ENCODE data around the gene ZKSCAN5.

DNA sequence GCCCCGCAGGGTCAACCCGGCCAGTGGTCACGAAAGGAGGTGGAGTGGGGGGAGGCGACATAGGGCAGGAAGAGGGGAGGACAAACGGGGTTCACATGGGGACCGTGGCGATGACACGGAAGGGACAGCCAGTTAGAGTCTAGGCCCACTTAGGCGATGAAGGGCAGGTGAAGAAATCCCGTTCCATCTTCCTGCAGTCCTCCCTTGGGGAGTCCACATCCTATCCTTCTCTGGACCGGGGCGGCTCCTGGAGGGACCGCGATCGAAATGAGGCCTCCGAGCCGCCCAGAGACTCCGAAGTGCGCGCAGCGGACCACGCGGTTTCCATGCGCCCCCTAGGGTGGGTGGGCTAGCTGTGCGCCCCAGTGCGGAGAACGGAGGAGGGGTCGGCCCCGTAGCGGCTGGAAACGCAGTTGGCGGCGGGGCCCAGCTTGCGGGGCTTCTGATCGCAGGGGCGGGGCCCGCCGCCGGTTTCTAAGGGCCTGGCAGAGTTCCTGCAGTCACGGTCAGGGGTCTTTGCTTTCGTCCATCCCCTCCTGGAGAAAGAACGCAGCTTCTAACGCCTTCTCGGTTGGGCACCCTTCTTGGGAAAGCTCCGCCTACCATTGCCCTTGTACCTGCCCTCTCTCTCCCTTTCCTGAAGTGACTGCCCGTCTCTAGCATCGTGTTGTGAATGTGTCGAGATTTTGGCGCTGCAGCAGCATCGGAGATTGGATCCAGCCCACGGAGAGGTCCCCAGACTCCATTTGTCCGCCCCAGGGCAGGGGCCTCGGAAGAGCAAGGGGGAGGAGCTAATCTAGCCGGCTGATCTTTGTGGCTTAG is 75.7 kb downstream of the ZKSCAN5 start:
- TF ChIP-seq, protein P1, sequence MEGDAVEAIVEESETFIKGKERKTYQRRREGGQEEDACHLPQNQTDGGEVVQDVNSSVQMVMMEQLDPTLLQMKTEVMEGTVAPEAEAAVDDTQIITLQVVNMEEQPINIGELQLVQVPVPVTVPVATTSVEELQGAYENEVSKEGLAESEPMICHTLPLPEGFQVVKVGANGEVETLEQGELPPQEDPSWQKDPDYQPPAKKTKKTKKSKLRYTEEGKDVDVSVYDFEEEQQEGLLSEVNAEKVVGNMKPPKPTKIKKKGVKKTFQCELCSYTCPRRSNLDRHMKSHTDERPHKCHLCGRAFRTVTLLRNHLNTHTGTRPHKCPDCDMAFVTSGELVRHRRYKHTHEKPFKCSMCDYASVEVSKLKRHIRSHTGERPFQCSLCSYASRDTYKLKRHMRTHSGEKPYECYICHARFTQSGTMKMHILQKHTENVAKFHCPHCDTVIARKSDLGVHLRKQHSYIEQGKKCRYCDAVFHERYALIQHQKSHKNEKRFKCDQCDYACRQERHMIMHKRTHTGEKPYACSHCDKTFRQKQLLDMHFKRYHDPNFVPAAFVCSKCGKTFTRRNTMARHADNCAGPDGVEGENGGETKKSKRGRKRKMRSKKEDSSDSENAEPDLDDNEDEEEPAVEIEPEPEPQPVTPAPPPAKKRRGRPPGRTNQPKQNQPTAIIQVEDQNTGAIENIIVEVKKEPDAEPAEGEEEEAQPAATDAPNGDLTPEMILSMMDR (IDR thresholded peaks at IDR 0.05): no peak
- no peak for TF ChIP-seq ZFX (IDR thresholded peaks at IDR 0.05; ENCODE audit: borderline replicate concordance)

All from 22Rv1 (cell line).